HG02763 (cell line): ENCODE data around the gene COPZ2.
"Not testable (repeated sequence)": the region's sequence is repeated elsewhere in the genome, so short reads cannot be mapped to it uniquely, and the experiment has no call there.

ENCODE experiments used
- ATAC-seq: cut with Tn5 transposase; IDR thresholded peaks from one replicate; pipeline ENCODE4 v1.9.1; 2021; ENCODE audit warnings: mild to moderate bottlenecking, moderate library complexity; ENCODE audit not compliant: unreplicated experiment

The COPZ2 gene

DNA sequence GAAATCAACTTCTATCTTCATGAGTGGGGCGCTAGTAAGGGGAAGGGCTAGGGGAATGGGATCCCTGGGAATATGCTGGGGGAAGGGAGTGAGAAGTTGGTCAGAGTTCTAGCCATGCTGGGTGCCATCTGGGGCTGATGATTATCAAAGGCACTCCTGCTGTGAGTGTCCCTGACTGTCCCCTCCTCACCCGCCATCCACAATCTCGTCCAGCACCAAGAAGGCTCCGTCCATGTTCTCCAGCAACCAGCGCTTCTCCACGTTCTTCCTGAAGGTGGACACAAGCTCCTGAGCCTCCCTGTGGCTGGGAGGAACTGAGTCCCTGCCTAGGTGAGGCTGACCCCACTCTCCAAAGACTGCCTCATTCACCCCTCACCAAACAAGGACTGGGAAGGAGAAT, 5.6 kb downstream of the COPZ2 start:
- ATAC-seq = no peak

DNA sequence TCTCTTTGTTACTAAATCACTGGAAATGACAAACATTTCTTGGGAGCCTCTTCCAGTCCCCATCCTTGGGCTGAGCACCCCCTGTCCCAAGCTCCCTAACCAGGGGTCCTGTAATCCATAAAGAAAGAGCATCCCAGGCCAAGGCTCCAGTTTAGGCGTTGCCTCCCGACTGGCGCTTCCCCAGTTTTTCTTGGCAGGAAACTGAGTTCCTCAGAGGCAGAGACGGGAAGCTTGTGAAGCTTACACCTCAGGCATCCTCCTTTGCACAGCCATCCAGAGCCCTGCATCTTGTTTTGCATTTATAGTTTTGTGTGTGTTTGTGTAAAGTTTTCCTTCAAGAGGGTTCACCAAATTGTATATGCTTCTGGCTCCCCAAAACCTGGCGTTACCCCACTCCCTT, 7.1 kb downstream of the COPZ2 start:
- ATAC-seq = no peak

DNA sequence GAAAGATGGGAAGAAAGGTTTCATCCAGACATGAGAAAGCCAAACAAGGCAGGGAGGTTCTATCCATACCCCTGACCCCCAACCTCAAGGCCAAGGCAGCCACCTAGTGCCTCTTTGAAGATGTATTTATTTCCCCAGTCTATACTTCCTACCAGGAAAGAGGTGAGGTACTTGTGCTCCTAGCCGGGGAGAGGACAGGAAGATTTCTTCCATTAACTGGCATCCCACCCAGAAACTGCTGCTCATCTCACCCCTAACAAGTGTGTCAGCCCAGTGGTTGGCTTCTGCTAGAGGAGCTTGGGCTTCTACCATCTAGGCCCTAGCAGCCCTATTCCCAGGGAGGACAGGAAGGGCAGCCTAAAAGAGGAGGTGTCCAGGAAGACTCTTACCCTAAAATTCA, 8.9 kb downstream of the COPZ2 start:
- no peak for ATAC-seq

DNA sequence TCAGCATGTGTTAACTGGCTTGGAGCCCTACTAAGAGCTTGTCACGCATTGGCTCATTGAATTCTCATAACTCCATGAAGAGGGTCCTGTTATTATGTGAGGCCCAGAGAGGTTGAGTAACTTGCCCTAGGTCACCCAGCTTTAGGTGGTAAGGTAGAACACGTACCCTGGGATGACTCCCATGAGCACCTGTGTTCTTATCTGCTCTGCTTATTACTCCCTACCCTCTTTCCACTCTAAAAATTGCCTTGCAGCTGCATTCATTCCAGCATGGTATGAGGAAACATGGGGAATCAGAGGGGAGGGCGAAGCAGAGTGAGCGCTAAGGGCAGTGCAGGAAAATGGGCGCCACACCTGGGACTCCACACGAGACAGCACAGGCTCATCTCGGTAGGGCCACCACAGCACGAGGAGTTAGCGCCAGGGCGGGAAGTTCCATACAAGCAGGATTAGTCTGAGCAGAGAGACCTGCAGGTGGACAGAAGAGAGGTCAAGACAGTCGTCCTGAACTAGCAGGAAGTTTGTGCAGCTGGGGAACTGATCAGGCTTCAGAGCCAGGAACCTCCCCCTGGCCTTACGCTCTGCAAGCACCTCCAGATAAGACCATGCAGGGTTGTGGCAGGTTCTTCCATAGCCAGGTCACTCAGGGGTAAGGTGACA, 10.1 kb downstream of the COPZ2 start:
- ATAC-seq = no peak

DNA sequence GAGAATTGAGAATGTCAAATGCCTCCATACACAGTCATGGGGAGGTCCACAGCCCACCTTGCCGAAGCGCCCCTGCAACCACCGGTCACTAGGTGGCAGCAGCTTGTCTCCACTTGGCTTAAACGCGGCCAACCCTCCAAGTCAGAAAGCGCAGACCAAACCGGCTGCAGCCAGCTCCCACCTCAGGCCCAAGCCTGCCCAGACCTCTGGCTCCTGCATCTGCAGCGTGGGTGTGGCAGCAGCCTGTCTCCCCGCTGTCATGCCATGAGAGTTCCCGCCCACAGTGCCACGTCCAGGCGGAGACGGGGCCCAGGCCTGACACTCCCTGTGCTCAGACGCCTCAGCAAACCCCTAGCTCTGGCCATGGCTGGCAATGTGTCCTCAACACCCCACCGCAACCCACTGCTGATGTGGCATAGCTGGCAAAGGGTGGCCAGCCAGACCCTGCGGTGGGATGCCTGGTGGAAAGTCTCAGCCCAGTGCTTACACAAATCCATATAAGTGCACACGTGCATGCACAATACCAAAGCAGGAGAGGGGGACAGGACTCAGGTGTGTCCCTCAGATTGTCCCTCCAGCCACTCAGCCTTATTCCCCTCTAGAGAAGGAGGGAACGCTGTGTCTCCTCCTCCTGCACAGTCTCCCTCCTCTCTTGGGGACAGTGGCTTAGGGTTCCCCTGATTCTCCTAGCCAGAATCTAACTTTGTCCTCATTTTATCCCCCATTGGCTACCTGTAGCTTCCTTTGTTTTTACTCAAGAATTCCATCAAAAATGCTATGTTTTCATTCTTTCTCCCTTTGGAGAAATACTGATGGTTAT, 10.9 kb downstream of the COPZ2 start:
- ATAC-seq = peak; percentile 32

DNA sequence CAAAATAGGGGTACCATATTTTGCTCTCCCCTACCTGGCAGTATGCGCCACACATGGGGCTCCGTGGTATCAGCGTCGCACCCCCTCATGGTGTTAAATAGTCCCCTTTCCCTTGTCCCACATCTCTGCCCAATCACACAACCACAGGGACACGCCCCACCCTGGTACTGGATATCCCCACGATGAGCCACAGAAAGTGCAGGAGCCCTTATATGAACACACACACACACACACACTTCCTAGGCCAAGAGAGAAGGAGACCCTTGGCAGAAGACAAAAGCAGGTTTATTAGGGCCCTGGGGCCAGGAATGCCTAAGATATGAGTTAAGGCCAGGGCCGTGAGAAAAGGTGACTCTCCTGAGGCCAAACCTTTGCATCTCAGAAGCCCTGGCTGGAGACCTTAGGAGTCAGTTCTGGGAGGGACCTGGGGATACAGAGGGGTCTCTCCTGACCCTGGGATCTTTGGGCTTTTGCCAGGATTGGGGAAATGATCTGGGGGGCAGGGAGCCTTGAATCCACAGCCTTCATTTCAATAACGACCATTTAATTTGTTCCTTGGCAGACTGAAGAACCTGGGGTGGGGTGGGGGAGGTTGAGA, 11.6 kb downstream of the COPZ2 start:
- no peak for ATAC-seq

DNA sequence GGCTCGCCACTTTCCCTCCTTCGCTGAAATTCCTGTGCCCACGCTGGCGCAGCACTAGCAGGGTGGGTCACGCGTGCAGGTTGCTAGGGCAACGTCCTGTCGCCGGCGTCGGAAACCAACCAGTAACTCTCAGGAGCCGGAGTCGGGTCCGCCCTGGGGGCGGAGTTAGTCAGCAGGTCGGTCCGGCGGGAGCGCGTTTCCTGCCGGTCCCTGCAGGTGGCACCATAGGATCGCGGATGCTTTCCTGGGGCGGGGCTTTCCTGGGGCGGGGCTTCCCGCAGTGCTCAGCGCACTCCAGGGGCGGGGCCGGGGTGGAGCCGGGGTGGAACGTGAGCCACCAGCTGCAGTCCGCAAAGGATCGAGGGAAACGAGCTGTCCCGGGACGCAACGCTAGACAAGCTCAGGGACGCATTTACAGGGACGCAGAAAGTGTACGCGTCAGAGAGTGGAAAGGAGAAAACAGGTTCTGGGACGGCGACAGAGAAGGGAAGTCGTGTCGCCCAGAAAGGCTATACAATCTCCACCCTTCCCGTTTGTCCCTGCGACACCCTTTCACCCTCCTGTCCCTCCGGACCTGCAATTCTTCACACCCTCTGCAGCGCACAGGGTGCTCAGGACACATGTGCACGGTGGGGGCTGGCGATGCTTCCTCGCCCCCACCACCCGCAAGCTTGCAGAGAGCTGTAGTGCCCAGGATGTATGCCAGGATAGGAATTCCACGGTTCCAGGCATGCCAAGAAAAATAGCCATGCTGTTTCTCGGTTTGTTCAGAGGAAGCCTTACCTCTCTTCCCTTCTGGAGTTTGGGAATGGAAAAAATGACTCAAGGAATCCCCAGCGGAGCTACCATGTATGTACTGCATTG, 12.3 kb downstream of the COPZ2 start:
- peak; percentile 87 for ATAC-seq

DNA sequence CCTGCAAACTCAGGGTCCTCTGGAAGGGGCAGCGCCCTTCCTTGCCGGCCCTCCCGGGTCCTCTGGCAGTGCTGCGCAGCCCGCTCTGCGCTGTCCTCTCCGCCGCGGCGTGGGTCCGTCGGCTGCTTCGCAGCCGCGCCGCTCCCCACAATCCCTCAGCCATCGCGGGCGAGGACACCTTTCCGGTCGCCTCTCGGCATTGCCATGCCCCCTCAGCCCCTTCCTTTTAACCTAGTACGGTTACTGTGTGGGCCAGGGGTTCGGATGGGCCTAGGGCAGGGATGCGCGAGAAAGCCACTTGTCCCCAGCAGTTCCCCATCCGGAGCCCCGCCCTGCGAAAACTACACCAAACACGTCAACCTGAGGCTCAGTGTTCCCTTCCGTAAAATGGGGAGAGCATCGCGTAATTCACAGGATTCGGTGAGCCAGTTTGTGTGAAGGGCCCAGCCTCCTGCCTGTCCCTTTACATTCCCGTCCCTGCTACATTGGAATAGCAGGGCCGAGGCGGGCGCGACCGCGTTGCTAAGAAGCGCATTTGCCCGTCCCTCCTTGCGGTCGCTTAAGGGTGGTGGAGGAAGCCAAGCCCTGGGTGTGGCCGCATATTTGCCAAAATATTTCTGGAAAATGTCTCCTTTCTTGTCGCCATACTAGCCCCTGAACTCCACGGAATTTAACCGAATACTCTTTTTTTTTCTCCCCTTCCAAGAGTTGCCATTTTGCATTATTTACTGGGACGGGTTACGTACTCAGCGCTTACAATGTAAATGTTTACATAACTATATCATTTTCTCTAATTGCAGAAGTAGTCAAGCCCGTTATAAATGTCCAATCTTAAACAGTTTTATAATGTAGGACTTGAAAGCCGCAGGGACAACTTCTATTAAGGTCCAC, 13.2 kb downstream of the COPZ2 start:
- ATAC-seq = no peak

DNA sequence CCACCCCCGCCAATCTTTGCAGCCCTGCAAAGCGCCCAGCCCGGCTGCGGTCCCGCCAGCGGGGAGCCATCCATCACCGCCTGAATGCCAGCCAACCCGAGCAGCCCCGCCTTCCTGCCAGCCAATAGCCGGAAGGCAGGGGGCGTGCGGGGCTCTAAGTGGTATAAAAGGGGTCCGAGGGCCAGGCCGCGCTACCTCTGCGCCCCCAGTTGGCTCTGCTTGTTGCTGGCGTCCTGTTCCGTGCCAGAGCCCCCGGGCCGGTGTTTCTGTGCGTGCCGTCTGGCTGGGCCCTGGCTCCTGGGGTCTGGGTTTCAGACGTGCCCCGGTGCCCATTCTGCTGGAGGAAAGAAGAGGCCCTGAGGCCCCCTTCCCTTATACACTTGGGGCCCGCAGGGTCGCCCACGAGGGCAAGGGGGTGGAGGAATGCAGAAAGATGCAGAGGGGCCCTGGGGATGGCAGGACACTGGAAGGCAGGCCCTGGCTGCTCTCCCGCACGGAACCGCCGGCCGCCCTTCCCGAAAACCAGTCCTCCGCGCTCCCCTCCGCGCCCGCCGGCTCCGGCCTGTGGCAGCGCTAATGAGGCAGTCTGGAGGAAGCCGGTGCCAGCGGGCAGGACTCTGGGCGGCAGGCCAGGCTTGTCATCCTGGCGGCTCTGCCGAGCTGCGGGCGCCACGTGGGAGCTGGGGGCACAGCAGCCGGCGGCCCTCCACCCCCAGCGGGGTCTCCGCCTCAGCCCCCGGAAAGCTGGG, 14.0 kb downstream of the COPZ2 start:
- ATAC-seq = no peak

DNA sequence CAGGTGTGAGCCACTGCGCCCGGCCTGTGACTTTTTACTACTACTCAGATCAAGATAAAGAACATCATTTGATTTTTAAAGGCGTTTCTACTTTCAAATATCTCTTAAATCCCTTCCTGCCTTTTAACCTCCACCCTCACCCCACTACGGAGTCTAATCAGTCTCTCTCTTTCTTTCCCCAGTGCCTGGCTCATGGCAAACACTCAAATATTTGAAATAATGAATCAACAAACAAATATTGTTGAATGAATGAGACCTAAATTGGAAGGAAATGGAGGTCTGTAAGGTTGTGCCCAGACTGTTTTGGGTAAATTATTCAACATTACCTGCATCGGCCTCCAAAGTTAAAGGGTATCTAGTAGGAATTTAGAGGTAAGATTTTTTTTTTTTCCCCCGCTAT, 14.7 kb downstream of the COPZ2 start:
- ATAC-seq = no peak

DNA sequence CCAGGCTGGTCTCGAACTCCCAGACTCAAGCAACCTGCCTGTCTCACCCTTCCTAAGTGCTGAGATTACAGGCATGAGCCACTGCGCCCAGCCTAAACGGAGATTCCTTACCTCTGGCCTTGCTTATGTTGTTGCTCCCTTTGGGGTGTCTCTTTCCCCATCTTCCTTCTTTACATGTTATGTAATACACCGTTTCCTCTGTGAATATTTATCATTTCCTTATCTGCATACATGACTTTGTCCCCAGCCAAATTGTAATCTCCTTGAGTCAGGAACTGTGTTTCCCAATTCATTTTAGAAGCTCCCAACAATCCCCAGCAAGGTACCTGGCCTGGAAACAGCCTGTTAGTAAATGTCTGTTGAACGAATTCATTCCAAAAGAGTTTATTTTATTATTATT, 15.7 kb downstream of the COPZ2 start:
- ATAC-seq = no peak

DNA sequence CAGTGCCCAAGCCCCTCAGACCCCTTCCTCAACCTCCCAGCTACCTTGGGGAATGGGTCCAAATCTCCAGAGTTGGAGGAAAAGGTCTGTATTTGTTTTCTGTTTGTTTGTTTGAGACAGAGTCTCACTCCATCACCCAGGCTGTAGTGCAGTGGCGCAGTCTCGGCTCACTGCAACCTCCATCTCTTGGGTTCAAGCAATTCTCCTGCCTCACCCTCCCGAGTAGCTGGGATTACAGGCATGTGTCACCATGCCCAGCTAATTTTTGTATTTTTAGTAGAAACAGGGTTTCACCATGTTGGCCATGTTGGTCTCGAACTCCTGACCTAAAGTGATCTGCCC, 19.8 kb downstream of the COPZ2 start:
- ATAC-seq = not testable (repeated sequence)

DNA sequence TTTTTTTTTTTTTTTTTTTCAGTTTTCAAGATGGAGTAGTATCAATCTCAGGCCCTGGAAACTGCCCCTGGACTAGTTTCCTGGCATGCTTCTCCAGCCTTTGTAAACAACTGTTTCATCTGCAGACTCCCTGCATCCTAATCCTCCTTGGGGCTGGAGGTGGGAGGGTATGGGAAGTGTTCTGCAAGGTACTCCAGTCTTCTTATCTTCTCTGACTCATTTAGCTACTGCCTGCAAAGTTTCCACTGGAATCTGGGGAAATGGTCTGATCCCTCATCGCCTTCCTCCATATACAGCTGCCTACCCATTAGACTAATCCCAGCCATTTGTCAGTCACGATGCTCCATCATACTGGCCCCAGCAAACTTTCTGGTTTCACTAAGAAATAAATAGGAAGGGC, 21.5 kb downstream of the COPZ2 start:
- ATAC-seq = no peak

DNA sequence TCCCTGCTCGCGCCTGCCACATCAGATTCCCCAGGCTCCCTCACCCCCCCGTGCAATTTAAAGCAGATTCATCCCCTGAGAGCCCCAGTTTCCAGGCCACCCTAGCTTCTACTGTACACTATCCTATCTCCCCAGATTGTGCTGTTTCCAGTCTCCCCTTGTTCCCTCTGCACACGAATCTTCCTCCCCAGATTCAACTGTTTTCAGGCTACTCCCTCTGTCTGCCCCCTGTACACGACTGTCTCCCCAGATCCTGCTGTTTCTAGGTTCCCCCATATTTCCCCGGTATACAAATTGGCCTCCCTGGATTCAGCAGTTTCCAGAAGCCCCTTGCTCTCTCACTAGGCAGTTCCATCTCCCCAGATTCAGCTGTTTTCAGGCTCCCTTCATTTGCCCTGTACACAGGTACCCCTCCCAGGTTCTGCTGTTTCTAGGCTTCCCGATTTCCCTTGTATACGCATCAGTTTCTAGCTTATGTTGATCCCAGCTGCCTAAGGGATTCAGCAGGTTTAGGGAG, 22.9 kb downstream of the COPZ2 start:
- ATAC-seq = no peak

DNA sequence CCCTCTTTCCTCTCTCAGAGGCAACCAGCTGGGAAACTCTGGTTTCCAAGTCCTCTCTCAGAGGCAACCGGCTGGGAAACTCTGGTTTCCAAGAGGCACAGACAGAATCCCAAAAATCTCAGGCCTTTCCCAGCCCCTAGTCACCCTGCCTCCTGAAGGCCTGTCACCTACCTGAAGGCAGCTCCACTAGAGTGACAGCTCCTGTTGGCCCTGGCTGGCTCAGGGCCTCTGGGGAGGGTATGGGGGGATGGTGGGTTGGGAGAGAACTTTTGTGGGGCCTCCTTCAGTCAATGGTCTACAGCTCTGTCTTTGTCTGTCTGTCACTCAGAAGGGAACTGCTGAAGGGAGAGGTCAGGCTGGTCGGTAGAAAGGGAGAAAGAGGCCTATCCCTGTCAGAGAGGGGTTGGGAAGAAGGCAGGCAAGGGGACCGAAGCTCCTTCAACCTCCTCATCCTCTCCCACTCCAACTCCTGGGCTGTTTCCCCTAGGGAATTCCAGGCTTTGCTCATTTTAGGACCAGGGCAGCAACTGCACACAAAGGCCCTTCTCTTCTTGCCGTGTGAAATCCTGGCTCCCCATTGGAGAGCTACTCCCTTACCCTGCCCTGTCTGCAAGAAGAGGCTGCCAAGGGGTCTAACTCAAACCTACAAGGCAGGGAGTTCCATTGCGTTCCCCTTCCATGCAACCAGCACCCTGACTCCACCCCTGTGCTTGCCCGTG, 23.6 kb downstream of the COPZ2 start:
- no peak for ATAC-seq

DNA sequence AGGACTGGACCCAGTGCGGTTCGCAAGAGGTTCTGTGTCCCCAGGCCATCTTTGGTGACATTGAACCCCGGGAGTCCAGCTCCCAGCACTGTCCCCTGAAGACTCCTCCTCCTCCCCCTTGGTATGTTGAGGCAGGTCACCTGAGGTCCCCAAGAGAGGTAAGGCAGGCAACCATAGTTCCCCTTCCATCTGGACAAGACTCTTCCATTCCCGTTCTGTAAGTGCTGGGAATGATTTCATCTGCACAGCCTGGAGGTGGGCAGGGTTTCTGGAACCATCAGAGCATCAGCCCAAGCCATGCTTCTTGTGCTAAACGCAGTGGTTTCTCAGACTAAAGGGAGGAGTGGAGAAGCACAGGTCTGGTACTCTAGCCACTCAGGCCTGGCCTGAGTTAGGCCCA, 24.9 kb downstream of the COPZ2 start:
- no peak for ATAC-seq

DNA sequence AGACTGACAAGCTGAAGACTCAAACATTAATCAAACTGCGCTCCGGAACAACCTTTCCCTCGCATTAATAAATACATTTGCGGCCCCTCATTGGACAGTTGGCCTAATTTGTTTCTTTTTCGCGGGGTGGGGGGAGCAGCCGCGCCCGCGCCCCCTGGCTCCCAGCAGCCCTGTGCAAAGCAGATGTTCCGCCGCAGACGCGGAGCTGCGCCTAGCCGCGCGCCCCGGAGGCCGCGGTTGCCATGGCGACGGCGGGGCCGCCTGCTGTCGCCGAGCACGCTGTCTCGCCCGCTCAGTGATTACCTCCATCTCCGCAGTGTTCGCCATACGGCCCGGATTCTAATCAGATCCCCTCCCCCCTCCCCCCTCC, 25.5 kb downstream of the COPZ2 start:
- ATAC-seq = no peak

DNA sequence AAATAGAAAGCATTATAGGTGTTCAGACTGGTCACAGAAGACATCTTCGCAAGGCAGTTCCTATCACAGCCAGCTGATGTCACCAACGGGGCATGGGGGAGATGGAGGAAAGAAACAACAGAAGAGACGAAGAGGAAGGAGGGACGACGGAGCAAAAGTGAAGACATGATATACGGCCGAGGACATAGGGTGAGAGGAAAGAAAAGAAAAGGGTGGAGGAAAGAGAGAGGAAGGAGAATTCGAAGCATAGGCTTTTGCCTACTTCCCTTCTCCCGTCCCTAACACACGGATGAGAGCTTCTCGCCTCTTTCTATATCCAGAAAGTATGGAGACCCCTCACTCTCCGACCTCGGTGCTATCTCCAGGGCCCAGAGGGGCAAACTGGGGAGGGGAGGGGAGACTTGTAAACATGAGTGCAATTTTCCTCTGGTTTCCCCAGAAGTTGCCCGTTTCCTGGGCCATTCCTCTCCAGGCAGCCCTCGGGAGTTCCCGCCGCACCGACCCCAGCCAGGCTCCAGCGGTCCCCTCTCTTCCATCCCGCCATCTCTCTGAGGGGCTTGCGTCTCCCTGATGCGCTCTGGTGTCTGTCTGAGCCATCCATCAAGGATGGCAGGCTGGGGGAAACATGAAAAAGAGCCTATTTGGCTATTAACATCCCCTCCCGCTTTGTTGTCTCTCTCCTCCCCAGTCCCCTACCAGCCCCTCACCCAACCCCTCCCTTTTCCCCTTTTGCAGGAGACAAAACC, 26.0 kb downstream of the COPZ2 start:
- ATAC-seq = no peak
